ENCODE results near the gene IRAK2. TPM values are rescaled to one million over a fixed set of nuclear protein-coding genes. Genes with fewer than 3 reads are reported as not detected.

IRAK2 gene, protein sequence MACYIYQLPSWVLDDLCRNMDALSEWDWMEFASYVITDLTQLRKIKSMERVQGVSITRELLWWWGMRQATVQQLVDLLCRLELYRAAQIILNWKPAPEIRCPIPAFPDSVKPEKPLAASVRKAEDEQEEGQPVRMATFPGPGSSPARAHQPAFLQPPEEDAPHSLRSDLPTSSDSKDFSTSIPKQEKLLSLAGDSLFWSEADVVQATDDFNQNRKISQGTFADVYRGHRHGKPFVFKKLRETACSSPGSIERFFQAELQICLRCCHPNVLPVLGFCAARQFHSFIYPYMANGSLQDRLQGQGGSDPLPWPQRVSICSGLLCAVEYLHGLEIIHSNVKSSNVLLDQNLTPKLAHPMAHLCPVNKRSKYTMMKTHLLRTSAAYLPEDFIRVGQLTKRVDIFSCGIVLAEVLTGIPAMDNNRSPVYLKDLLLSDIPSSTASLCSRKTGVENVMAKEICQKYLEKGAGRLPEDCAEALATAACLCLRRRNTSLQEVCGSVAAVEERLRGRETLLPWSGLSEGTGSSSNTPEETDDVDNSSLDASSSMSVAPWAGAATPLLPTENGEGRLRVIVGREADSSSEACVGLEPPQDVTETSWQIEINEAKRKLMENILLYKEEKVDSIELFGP
- polyA plus RNA-seq (2013): 1.9 TPM

DNA sequence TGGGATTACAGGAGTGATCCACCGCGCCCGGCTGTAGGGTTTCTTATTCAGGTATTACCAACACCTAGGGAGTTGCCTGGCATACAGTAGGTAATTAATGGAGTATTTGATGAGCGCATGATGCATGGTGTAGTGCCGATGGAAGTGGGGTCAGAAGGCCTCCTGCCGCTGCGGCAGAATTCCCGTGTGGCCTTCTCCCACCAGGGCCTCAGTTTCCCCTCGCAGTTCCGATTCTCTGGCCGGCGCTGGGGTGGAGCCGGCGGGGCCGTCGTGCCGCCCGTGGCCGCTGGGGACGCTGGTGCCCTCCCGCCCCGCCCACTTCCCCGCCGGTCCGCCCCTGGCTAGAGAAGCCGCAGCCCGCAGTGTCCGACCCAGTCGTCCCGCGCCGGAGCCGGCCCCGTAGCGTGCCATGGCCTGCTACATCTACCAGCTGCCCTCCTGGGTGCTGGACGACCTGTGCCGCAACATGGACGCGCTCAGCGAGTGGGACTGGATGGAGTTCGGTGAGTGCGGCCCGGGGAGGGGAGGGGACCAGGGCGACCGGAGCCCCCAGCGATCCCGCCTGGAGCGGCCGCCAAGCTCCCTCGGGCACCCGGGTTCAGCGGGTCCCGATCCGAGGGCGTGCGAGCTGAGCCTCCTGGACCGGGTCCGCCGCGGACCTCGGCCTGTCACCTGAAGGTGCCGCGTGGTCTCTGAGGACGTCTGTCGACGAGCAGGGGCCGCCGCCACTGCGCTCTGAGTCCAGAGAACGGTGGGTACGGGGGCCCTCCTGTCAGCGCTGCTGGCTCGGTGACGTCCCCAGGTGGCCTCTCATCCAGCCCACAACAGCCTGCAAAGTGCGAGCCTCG is at the start of gene IRAK2:
Gene IRAK2 (plus strand): TSS at position 374 of the 848 bp plus-strand sequence. CDS start 36 bp downstream, at position 410.
- peak; percentile 32 to 70 (median 57) for DNase-seq
- Histone ChIP-seq H3K9me3 (ENCODE audit: control extremely low read depth in 1 of 5, control insufficient read depth in 4 of 5, insufficient read depth in 2 of 5, low read depth in 1 of 5, low read length in 4 of 5) (peaks cover 1 to 8% (median 6%) of the 10 kb centered on the region in 5 experiments), H3K4me1 (ENCODE audit: control extremely low read depth in 1 of 4, control insufficient read depth in 4 of 4, insufficient read depth in 4 of 4, low read length in 3 of 4) (peaks cover 0 to 27% (median 16%) of the 10 kb centered on the region in 4 experiments), H3K4me3 (ENCODE audit: control insufficient read depth in 1 of 7, extremely low read depth in 1 of 7, insufficient read depth in 4 of 7, low read depth in 2 of 7, low read length in 6 of 7) (peak within 1 kb of the TSS; percentile 71 to 94 (median 75)), H3K36me3 (ENCODE audit: control insufficient read depth in 4 of 4, insufficient read depth in 4 of 4, low read length in 3 of 4) (no peaks in the 10 kb centered on the region), H3K27ac (ENCODE audit: insufficient read depth in 1 of 2, low read depth in 1 of 2, low read length in 2 of 2, poor library complexity in 1 of 2, severe bottlenecking in 2 of 2) (no peak within 1 kb of the TSS), H3K27me3 (replicated peaks in 2 of 5; ENCODE audit: control insufficient read depth in 4 of 5, insufficient read depth in 5 of 5, low read length in 4 of 5) (no peaks in the 10 kb centered on the region)
- ChIA-PET POLR2A (interaction anchor here (0.9 kb wide), 1 partner anchor 27 kb away, joined by 3 read pairs; no protein-coding TSS in a partner anchor), CTCF (interaction anchor here (1.0 to 1.9 kb wide), 11 partner anchors 9 to 44 kb away, joined by 3 to 9 read pairs (median 3); no protein-coding TSS in a partner anchor)
- under 1% methylated on average over 68 of the region's 76 CpGs for WGBS (ENCODE audit: insufficient coverage)

DNA sequence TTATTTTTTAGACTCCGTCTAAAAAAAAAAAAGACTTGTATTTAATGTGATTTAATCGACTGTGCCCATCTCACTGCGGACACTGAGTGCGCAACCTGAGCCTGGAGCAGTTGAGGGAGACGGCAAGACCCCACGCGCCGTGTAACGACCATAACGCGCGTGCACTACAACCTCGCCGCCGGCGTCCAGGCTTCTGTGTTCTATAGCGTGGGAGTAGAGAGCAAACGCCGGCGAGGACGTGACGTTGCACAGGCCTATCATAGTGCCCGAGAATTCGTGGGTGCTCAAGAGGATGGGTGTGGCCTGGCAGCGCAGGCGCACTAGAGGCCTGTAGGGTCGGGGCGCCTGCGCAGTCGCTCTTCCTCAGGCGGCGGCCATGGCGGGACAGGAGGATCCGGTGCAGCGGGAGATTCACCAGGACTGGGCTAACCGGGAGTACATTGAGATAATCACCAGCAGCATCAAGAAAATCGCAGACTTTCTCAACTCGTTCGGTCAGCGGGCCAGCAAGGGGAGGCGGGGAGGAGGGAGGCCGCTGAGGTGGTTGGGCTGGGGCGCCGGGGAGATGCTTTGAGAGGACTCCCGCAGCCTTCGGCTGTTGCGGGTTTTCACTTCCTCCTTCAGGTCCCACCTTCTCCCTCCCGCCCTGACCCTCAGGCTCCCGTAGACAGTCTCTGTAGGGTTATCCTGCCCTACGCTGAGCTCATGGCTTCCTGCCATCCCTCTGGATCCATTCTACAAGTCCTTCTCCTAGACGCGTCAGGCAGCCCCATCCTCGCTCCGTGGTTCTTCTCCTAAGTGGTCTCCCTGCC is 49.2 kb upstream of the IRAK2 start, which contains the start of gene BRK1:
Gene BRK1 (plus strand): TSS at position 350 of the 812 bp plus-strand sequence. CDS start 27 bp downstream, at position 377.
- Histone ChIP-seq H3K27ac (ENCODE audit: insufficient read depth in 1 of 2, low read depth in 1 of 2, low read length in 2 of 2, poor library complexity in 1 of 2, severe bottlenecking in 2 of 2) (peak within 1 kb of the TSS; percentile 9 to 79), H3K4me1 (ENCODE audit: control extremely low read depth in 1 of 4, control insufficient read depth in 4 of 4, insufficient read depth in 4 of 4, low read length in 3 of 4) (peaks cover 8 to 17% (median 12%) of the 10 kb centered on the region in 4 experiments), H3K9me3 (ENCODE audit: control extremely low read depth in 1 of 5, control insufficient read depth in 4 of 5, insufficient read depth in 2 of 5, low read depth in 1 of 5, low read length in 4 of 5) (no peaks in the 10 kb centered on the region), H3K36me3 (ENCODE audit: control insufficient read depth in 4 of 4, insufficient read depth in 4 of 4, low read length in 3 of 4) (peaks cover 1 to 10% (median 5%) of the 10 kb centered on the region in 4 experiments), H3K4me3 (ENCODE audit: control insufficient read depth in 1 of 7, extremely low read depth in 1 of 7, insufficient read depth in 4 of 7, low read depth in 2 of 7, low read length in 6 of 7) (peak within 1 kb of the TSS; percentile 77 to 93 (median 84)), H3K27me3 (replicated peaks in 2 of 5; ENCODE audit: control insufficient read depth in 4 of 5, insufficient read depth in 5 of 5, low read length in 4 of 5) (no peaks in the 10 kb centered on the region)
- ChIA-PET POLR2A (interaction anchor here (0.6 kb wide), 1 partner anchor 38 kb away, joined by 3 read pairs; no protein-coding TSS in a partner anchor), CTCF (interaction anchor here (0.9 to 1.3 kb wide), 3 partner anchors 15 to 121 kb away, joined by 3 read pairs; no protein-coding TSS in a partner anchor)
- DNase-seq: peak; percentile 95 to 97 (median 97)
- WGBS (ENCODE audit: insufficient coverage): under 1% methylated on average over 49 of the region's 54 CpGs

DNA sequence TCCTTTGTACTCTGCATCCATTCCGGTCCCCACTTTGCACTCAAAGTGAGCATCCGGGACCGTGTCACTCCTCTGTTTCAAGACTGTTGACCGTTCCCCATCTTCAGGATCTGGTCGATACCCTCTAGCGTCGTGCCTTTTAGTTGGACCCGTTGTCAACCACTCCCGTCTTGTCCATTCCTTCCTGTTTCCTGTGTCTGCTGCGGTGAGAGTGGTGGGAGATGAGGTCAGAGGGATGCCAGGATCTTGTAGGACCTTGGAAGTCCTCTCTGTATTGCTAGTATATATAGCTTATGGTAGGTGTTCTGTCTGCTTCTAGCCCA is 48.6 kb upstream of the IRAK2 start:
- H3K36me3 ChIP-seq (ENCODE audit: control insufficient read depth in 4 of 4, insufficient read depth in 4 of 4, low read length in 3 of 4): peaks cover 6 to 16% (median 9%) of the 10 kb centered on the region in 4 experiments
- ChIA-PET CTCF (interaction anchor here (0.9 to 1.4 kb wide), 5 partner anchors 16 to 126 kb away, joined by 3 to 4 read pairs (median 3); no protein-coding TSS in a partner anchor), POLR2A (no interaction called here)
- H3K4me3 ChIP-seq (ENCODE audit: control insufficient read depth in 1 of 7, extremely low read depth in 1 of 7, insufficient read depth in 4 of 7, low read depth in 2 of 7, low read length in 6 of 7): peak overlapping the region; percentile 77 to 93 (median 84)
- WGBS (ENCODE audit: insufficient coverage): 0% methylated on average over 9 of the region's 10 CpGs
- peaks cover 8 to 17% (median 12%) of the 10 kb centered on the region in 4 experiments for H3K4me1 ChIP-seq (ENCODE audit: control extremely low read depth in 1 of 4, control insufficient read depth in 4 of 4, insufficient read depth in 4 of 4, low read length in 3 of 4)
- no peaks in the 10 kb centered on the region for H3K27me3 ChIP-seq (replicated peaks in 2 of 5; ENCODE audit: control insufficient read depth in 4 of 5, insufficient read depth in 5 of 5, low read length in 4 of 5)
- no peak for DNase-seq
- peak overlapping the region; percentile 9 to 79 for H3K27ac ChIP-seq (ENCODE audit: insufficient read depth in 1 of 2, low read depth in 1 of 2, low read length in 2 of 2, poor library complexity in 1 of 2, severe bottlenecking in 2 of 2)
- no peaks in the 10 kb centered on the region for H3K9me3 ChIP-seq (ENCODE audit: control extremely low read depth in 1 of 5, control insufficient read depth in 4 of 5, insufficient read depth in 2 of 5, low read depth in 1 of 5, low read length in 4 of 5)

DNA sequence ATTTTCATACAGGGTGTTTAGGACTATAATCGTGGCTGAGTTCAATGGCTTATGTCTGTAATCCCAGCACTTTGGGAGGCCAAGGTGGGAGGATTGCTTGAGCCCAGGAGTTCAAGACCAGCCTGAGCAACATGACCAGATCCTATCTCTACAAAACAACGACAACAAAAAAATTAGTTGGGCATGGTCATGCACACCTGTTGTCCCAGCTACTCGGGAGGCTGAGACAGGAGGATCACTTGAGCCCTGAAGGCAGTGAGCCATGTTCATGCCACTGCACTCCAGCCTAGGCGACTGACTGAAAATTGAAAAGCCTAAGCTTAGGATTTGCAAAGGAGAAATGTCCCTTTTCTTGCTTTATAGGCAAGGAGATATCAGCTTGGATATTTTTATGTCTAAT is 47.8 kb upstream of the IRAK2 start:
- 92% methylated on average over 2 of the region's 4 CpGs for WGBS (ENCODE audit: insufficient coverage)
- POLR2A ChIA-PET: interaction anchor here (0.7 kb wide), 1 partner anchor 39 kb away, joined by 4 read pairs; no protein-coding TSS in a partner anchor

DNA sequence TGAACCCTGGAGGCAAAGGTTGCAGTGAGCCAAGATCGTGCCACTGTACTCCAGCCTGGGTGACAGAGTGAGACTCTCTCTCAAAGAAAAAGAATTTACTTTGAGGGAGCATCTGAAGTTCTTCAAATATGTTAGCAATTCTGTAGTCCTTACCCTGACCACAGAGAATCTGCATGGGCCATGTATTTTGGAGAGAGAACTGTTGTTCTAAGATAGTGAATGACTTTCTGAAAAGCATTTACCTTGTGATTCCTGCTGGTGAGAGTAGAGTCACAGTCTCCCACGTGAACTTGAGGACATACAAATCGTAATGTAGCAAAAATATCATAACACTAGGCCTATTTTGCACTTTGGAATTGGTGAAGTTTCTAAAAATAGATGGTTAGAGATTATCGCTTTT is 45.3 kb upstream of the IRAK2 start:
- Histone ChIP-seq H3K27me3 (replicated peaks in 2 of 5; ENCODE audit: control insufficient read depth in 4 of 5, insufficient read depth in 5 of 5, low read length in 4 of 5) (no peaks in the 10 kb centered on the region), H3K4me1 (ENCODE audit: control extremely low read depth in 1 of 4, control insufficient read depth in 4 of 4, insufficient read depth in 4 of 4, low read length in 3 of 4) (peaks cover 8 to 17% (median 12%) of the 10 kb centered on the region in 4 experiments), H3K36me3 (ENCODE audit: control insufficient read depth in 4 of 4, insufficient read depth in 4 of 4, low read length in 3 of 4) (peaks cover 8 to 20% (median 16%) of the 10 kb centered on the region in 4 experiments), H3K27ac (ENCODE audit: insufficient read depth in 1 of 2, low read depth in 1 of 2, low read length in 2 of 2, poor library complexity in 1 of 2, severe bottlenecking in 2 of 2) (no peak overlapping the region), H3K4me3 (ENCODE audit: control insufficient read depth in 1 of 7, extremely low read depth in 1 of 7, insufficient read depth in 4 of 7, low read depth in 2 of 7, low read length in 6 of 7) (no peak overlapping the region), H3K9me3 (ENCODE audit: control extremely low read depth in 1 of 5, control insufficient read depth in 4 of 5, insufficient read depth in 2 of 5, low read depth in 1 of 5, low read length in 4 of 5) (no peaks in the 10 kb centered on the region)
- DNase-seq: no peak
- POLR2A ChIA-PET: no interaction called here
- WGBS (ENCODE audit: insufficient coverage): 100% methylated on average over 1 of the region's 4 CpGs
- CTCF ChIA-PET: no interaction called here

More for the DNA sequence above, 47.8 kb upstream of the IRAK2 start:
- CTCF ChIA-PET: interaction anchor here (0.9 to 1.4 kb wide), 4 partner anchors 29 to 125 kb away, joined by 3 to 4 read pairs (median 3); no protein-coding TSS in a partner anchor
- H3K36me3 ChIP-seq (ENCODE audit: control insufficient read depth in 4 of 4, insufficient read depth in 4 of 4, low read length in 3 of 4): peaks cover 8 to 18% (median 12%) of the 10 kb centered on the region in 4 experiments
- no peak for DNase-seq
- no peak overlapping the region for H3K27ac ChIP-seq (ENCODE audit: insufficient read depth in 1 of 2, low read depth in 1 of 2, low read length in 2 of 2, poor library complexity in 1 of 2, severe bottlenecking in 2 of 2)
- H3K27me3 ChIP-seq (replicated peaks in 2 of 5; ENCODE audit: control insufficient read depth in 4 of 5, insufficient read depth in 5 of 5, low read length in 4 of 5): no peaks in the 10 kb centered on the region
- H3K4me3 ChIP-seq (ENCODE audit: control insufficient read depth in 1 of 7, extremely low read depth in 1 of 7, insufficient read depth in 4 of 7, low read depth in 2 of 7, low read length in 6 of 7): peak overlapping the region in 3 of 7 experiments; percentile 77 to 87 (median 84)
- H3K4me1 ChIP-seq (ENCODE audit: control extremely low read depth in 1 of 4, control insufficient read depth in 4 of 4, insufficient read depth in 4 of 4, low read length in 3 of 4): peaks cover 8 to 17% (median 12%) of the 10 kb centered on the region in 4 experiments
- H3K9me3 ChIP-seq (ENCODE audit: control extremely low read depth in 1 of 5, control insufficient read depth in 4 of 5, insufficient read depth in 2 of 5, low read depth in 1 of 5, low read length in 4 of 5): no peaks in the 10 kb centered on the region

DNA sequence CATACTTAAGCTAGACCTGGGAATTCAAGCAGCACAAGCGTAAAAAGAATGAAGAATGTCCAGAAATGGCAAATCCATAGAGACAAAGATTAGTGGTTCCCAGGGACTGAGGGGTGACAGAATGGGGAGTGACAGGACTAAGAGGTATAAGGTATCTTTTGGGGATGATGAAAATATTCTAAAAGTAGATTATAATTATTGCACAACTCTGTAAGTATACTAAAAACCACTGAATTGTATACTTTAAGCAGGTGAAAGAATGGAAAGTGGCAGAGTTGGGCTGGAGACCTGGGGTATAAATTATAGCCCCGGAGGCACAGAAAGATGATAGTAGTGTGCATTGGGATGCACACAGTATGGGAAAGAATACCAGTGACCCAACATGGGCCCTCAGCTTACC is 43.7 kb upstream of the IRAK2 start:
- ChIA-PET POLR2A (no interaction called here), CTCF (interaction anchor here (0.7 to 1.0 kb wide), 3 partner anchors 43 to 169 kb away, joined by 3 read pairs; no protein-coding TSS in a partner anchor)
- DNase-seq: no peak
- H3K4me1 ChIP-seq (ENCODE audit: control extremely low read depth in 1 of 4, control insufficient read depth in 4 of 4, insufficient read depth in 4 of 4, low read length in 3 of 4): peaks cover 8 to 12% (median 10%) of the 10 kb centered on the region in 4 experiments
- H3K36me3 ChIP-seq (ENCODE audit: control insufficient read depth in 4 of 4, insufficient read depth in 4 of 4, low read length in 3 of 4): peaks cover 12 to 31% (median 22%) of the 10 kb centered on the region in 4 experiments
- H3K4me3 ChIP-seq (ENCODE audit: control insufficient read depth in 1 of 7, extremely low read depth in 1 of 7, insufficient read depth in 4 of 7, low read depth in 2 of 7, low read length in 6 of 7): no peak overlapping the region
- no peaks in the 10 kb centered on the region for H3K9me3 ChIP-seq (ENCODE audit: control extremely low read depth in 1 of 5, control insufficient read depth in 4 of 5, insufficient read depth in 2 of 5, low read depth in 1 of 5, low read length in 4 of 5)
- no peaks in the 10 kb centered on the region for H3K27me3 ChIP-seq (replicated peaks in 2 of 5; ENCODE audit: control insufficient read depth in 4 of 5, insufficient read depth in 5 of 5, low read length in 4 of 5)
- H3K27ac ChIP-seq (ENCODE audit: insufficient read depth in 1 of 2, low read depth in 1 of 2, low read length in 2 of 2, poor library complexity in 1 of 2, severe bottlenecking in 2 of 2): no peak overlapping the region
- 100% methylated on average over 1 of the region's 2 CpGs for whole genome bisulfite sequencing (ENCODE audit: insufficient coverage)

All from common myeloid progenitor, CD34-positive (primary cell).